ENCODE data around the gene ST13.
"Not testable (repeated sequence)": the region's sequence is repeated elsewhere in the genome, so short reads cannot be mapped to it uniquely, and the experiment has no call there.

ST13 gene

DNA sequence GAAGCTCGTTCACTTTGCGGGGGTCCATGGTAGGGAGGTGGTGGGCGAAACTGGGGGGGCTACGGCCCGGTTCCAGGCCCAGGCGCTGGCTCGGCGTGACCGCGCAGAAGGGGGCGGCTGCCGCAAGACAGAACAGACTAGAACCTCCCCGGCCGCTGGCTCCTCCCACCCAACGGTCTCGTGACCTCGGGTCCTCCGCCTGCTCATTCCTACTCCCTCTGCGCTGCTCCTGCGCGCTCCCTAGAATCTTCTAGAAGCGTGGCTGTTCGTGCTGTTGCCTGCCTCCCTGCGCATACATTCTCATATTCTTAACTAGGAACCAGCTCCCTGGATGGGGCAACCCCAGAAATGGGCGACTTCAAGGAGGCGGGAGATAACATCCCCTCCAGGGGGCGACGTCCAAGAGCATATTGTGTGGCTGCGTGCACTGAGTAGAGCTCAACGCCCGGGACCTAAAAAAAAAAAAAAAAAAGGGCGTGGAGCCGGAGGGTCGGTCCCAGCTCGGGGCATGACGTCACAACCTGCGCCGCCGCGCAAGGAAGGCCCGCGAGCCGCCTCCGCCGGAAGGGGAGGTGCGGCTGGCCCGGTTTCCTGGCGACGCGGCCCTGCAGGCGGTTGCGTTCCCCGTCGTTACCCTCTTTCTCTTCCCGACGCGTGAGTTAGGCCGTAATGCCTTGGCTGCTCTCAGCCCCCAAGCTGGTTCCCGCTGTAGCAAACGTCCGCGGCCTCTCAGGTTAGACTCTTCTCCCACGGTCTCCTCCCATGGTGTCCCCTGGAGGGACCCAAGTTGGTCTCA is at the start of gene ST13, which contains the start of gene XPNPEP3:
Gene ST13, minus strand, starts transcription at position 127 of the 796 bp plus-strand sequence. Its CDS starts 99 bp downstream, at position 28.
Gene XPNPEP3, plus strand, starts transcription at position 636 of the 796 bp plus-strand sequence. Its CDS starts 34 bp downstream, at position 670.
- DNase-seq (ENCODE audit: low spot score), result peak; percentile 96

- DNase-seq (ENCODE audit: low spot score), result no peak
These were observed 47.7 kb upstream of the ST13 start for GRCh38 chr22:40904101-40904500.

DNA sequence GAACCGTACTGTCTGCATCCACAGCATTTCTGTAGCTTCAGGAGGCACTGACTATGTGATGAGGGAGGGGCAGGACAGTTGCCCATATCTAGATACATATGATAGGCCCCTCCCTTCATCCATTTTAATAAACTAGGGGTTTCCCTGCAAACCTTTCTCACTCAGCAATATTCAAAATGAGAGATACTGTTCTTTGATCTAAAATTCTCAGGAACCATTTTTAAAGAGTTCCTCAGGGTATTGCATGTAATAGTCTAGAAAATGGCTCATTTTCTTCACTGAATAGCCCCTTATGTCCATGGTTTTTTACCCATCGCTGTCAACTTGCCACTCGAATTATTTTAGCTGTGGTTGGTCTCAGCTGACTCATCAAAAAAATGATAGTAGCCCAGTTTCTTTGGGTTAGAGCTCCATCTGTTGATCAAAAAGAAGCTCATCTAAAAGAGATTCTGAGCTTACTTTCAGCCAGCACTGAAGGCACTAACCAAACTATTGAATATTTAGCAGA is 42.5 kb upstream of the ST13 start:
- DNase-seq (ENCODE audit: low spot score), result peak; percentile 60

GRCh38 chr22:40894417-40894816 is 38.0 kb upstream of the ST13 start:
- no peak for DNase-seq (ENCODE audit: low spot score)

DNA sequence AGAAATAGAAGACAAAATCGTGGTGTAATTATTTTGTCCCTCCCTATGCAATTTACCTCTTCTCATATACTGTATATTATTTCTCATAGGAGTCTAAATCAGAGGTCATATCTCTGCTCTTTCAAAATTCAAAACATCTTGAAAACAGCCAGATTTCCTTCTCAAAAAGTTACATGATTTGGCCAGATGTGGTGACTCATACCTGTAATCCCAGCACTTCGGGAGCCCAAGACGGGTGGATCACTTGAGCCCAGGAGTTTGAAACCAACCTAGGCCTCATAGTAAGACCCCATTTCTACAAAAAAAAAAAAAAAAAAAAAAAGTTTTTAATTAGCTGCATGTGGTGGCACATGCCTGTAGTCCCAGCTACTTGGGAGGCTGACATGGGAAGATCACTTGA is 34.4 kb upstream of the ST13 start:
- no peak for DNase-seq (ENCODE audit: low spot score)

GRCh38 chr22:40889116-40889515 is 32.7 kb upstream of the ST13 start:
- DNase-seq (ENCODE audit: low spot score), result no peak

GRCh38 chr22:40878922-40879321 is 22.5 kb upstream of the ST13 start:
- DNase-seq (ENCODE audit: low spot score), result no peak

- no peak for DNase-seq (ENCODE audit: low spot score)
These were observed 21.0 kb upstream of the ST13 start for GRCh38 chr22:40877488-40877887.

DNA sequence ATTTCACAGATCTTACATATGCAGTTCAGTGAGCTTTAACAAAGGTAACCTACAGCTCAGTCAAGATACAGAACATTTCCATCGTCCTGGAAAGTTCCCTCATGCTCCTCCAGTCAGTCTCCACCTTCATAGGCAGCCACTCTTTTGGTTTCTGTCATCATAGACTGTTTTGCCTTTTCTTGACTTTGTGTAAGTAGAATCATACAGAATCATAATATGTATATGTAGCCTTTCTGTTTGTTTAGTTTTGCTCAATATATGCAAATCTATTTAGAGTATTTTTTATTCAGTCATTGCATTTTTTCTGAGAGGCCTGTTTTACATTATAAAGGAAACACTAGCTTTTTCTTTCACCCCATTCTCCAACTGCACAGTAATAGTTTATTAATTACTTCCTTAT is 20.5 kb upstream of the ST13 start:
- no peak for DNase-seq (ENCODE audit: low spot score)

- no peak for DNase-seq (ENCODE audit: low spot score)
These were observed 18.7 kb upstream of the ST13 start for GRCh38 chr22:40875111-40875510.

- no peak for DNase-seq (ENCODE audit: low spot score)
These were observed 17.6 kb upstream of the ST13 start for GRCh38 chr22:40874016-40874415.

GRCh38 chr22:40868379-40868778 is 11.9 kb upstream of the ST13 start:
- DNase-seq (ENCODE audit: low spot score), result not testable (repeated sequence)

- no peak for DNase-seq (ENCODE audit: low spot score)
These were observed 10.7 kb upstream of the ST13 start for GRCh38 chr22:40867109-40867508.

DNA sequence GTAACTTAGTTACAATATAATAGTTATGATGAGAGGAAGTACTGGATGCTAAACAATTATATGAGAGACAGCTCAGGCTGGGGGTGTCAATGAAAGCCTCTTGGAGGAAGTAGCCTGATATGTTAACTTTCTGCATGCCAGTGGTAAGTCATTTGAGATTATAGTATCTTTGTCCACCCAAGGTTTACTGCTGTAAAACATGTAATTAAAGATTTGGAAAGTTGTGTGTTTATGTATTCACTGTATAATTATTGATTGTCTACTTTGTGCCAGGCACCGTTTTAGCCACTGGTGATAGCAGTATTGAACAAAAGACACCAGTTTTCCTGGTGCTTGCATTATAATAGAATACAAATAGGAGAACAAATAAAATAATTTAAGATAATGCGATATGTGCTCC is 6.1 kb upstream of the ST13 start:
- no peak for DNase-seq (ENCODE audit: low spot score)

DNA sequence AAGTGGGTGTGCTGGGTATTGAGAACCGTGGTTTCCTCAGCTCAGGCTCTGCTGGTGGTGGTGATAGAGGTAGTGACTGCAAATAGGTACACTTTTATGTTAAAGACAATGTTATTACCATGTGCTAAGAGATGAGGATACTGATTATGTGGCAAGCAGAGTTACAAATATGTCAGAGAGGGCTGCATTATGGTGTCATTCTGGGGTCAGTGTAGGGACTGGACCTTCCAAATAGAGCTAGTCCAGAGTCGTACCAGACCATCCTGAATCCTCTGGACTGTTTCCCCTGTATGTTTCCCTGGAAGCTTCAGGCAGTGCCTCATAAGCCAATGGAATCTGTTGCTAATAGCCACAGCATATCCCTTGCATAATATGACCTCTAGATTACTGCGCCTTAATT is 5.6 kb upstream of the ST13 start, which contains the start of gene DNAJB7:
Gene DNAJB7, minus strand, starts transcription at position 101 of the 400 bp plus-strand sequence. CDS start 119 bp downstream, outside the sequence.
- no peak for DNase-seq (ENCODE audit: low spot score)

DNA sequence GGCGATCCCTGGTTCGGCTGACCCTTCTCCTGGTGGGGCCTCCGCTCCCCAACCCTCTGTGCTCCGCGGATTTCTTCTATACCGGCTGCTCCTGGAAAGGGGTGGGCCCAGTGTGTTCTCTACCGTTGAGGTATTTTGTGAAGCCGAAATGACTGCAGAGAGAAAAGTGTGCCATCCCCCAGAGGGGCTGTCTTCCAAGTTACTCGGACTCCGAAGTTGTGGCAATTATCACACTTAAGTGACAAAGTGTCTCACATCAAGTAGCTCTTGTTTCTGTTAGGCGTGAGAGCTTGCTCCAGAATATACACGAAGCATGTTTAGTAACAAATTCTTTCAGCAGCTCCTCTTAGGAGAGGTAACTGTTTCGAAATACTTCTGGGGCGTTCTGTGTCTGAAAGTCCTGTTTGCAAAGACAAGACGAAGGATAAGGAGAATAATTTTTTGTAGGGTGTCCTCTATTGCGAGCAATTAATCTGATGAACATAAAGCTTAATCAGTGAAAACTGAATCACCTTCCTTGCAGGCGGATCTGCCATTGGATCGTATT is 943 bp upstream of the ST13 start:
- DNase-seq (ENCODE audit: low spot score), result no peak

DNA sequence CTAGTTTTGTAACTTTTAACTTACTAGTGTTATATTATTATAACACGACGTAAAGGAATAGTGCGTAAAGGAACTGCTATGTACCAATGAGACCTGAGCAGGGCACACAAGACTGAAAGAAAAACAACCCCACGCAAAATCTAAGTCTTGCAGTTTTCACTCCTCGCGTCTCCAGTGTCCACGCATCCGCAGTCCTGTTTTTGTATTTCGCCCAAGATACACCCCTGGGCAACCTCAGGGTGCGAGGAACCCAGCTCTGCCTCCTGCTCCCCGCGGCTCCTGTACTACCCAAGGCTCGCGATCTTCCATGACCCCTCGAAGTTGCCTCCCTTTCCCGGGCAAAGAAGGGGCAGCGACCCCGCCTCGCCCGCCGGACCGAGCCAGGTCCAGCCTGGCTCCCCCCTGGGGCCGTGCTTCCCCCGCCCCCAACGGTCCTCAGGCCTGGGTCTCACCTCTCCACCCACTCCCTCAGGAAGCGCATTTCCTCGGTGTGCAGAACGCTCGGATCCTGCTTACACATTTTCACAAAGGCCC is 393 bp downstream of the ST13 start:
- DNase-seq (ENCODE audit: low spot score), result peak; percentile 1

DNA sequence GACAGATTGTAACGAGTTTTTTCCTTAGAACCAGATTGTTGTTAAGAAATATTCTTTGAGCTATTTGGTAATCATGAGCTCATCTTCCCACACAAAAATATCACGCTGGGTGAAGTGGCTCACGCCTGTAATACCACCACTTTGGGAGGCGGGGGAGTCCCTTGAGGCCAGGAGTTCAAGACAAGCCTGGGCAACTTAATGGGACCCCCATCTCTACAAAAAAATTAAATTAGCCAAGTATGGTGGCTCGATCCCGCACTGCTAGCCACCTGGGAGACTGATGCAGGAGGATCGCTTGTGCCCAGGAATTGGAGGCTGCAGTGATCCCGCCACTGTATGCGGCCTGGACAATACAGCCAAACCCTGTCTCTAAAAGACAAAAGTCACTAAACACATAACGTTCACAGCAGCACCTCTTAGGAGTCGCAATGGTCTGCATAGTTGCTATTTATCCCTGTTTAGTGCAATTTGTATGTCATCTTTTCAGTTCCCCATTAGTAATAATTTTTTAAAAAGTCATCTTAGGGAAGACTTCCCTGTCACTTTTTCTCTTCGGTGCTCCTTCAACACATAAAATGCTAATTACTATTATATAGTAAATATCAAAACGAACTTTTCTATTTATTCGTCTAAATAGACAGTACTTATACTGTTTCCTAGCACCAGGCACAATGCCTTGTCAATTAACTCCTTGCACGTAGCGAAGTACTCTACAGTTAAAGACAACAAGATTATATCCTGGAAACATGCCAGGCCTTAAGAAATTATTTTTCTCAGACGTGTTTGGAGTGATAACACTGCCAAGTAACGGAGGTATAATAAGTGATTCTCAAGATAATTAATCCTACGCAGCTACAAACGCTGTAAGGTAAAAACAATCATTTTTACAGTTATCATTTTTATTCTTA is 1.1 kb downstream of the ST13 start:
- peak; percentile 6 for DNase-seq (ENCODE audit: low spot score)

DNA sequence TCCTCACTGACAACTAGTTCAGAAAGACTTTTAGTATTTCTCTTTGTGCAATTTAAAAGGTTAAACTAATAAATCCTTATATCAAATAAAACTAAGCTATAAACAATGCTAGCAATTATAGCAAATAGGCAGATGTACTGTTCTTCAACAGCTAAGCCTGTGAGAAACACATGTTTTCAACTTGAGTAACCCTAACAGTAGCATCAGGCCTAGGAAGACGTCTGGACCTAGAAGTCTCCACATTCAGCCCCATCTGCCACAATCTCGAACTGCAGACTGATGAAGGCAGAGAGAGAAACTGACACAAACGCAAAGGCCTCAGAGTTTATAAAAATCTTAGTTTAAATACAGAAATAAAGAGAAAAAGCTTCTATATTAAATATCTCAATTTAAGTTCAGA is 2.5 kb downstream of the ST13 start:
- no peak for DNase-seq (ENCODE audit: low spot score)

DNA sequence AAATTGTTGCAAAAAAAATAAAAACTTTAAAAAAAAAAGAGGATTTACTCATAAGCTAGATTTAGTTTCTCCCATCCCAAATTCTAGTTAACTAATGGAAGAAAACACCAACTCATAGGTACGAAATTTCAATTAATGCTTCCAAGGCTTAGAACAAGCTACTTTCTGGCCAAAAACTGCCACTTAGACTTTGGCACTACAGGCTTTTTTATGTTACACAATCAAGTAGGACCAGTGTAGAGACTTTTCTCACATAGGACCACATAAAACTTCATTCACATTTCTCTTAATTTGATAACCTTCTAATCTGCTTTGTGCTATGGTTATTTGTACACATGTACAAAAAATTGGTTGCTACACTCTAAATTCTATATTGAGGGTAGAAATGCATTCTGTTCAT is 3.1 kb downstream of the ST13 start:
- no peak for DNase-seq (ENCODE audit: low spot score)

- DNase-seq (ENCODE audit: low spot score), result not testable (repeated sequence)
These were observed 10.6 kb downstream of the ST13 start for GRCh38 chr22:40845816-40846215.

- DNase-seq (ENCODE audit: low spot score), result no peak
These were observed 11.5 kb downstream of the ST13 start for GRCh38 chr22:40844951-40845350.

Measured in CD4-positive, alpha-beta T cell treated with Interleukin-15 for 4 hours (primary cell).